ENCODE results near the gene CSRNP3.

The CSRNP3 gene

GRCh38 chr2:165594231-165594934 is 124.9 kb downstream of the CSRNP3 start:
- DNase-seq, result no peak

DNA sequence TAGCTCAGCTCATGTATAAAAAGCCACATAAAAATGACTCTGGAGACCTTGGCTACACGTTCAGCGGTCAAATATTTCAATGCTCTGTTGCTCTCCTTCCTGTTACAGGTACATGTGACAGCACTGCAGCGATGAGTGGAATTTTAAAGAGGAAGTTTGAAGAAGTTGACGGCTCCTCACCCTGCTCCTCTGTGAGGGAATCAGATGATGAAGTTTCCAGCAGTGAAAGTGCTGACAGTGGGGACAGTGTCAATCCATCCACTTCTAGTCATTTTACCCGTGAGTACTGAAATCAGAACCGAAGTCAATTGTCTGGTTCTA is 125.4 kb downstream of the CSRNP3 start:
- no peak for DNase-seq

- DNase-seq, result no peak
These were observed 127.3 kb downstream of the CSRNP3 start for GRCh38 chr2:165596788-165597187.

- DNase-seq, result no peak
These were observed 131.8 kb downstream of the CSRNP3 start for GRCh38 chr2:165601065-165601830.

DNA sequence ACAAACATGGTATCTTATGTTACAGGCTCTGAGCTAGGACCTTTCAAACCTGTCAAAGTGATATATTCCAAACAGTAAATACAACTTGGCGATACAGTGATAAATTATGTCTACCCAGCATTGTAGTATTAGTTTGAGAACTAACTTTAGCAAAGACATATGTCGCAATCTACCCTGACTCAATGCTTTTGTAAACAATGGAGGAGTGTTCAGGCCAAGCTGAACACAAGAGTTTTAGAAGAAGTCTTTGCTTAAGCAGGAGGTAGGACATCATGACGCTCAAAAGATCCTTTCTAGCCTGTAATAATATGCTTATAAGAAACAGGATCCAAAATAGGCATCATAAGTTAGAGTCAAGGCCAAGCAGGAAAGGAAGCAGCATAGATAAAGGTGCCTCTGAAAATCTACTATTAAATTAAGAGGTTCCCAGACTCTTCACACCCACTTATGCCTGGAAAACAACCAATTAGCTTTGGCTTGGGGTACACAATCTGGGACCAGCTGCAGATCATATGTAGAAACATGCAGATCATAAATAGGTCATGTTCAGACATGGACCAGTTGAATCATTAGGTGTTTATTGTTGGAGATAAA is 132.5 kb downstream of the CSRNP3 start:
- no peak for DNase-seq

- no peak for DNase-seq
These were observed 140.2 kb downstream of the CSRNP3 start for GRCh38 chr2:165609672-165610071.

- DNase-seq, result no peak
These were observed 141.1 kb downstream of the CSRNP3 start for GRCh38 chr2:165610591-165611029.

DNA sequence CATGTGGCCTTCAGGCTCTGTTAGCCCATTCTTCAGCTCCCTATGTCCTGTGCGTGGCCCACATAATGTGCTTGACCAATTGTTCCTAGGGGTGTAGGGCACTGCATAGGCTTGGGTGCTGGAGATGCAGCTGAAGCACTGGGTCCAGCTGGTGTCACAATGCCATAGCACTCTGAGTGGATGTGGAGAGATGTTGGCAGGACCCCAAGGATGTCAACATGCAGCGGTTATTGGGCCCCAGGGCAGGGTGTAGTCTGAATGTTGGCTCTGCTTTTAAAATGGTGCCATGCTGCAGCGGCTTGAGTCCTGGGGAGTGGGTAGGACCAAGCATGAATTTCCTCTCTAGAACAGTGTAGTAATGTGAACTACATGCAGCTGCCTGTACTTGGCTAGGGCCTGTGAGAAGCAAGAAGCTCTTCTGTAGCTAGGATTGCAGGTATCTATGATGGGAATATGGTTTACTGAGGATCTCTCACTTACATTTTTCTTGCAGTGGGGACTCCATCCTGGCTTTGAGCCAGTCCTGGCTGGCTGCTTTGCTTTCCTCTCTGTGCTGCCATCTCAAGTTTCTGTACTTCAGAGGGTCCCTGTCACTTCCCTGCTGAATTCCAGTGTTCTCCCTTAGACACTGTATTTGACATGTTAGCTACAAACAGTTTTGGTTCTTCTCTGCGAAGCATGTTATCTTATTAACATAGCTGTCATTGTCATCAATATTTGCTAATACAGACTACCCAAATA is 148.4 kb downstream of the CSRNP3 start:
- no peak for DNase-seq

GRCh38 chr2:165618806-165619205 is 149.3 kb downstream of the CSRNP3 start:
- no peak for DNase-seq

- DNase-seq, result no peak
These were observed 151.6 kb downstream of the CSRNP3 start for GRCh38 chr2:165621086-165621560.

GRCh38 chr2:165623161-165623560 is 153.7 kb downstream of the CSRNP3 start:
- DNase-seq, result no peak

- DNase-seq, result no peak
These were observed 154.4 kb downstream of the CSRNP3 start for GRCh38 chr2:165623783-165624469.

DNA sequence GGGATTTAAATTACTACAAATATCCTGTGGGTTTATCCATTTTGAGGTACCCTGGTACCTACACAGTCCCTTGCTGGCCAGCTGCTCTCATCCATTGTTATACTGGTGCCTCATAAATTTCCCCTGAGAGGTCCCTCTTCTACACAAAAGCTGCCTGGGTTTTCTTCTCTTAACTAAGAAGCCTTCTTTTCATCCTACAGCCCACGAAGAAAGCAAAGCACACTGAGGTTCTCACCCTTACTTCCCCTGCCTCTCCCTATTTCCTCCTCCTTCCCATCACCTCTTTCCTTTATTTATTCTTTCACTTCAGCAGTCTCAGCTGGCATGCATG is 154.9 kb downstream of the CSRNP3 start:
- DNase-seq, result no peak

GRCh38 chr2:165627470-165627869 is 158.0 kb downstream of the CSRNP3 start:
- no peak for DNase-seq

DNA sequence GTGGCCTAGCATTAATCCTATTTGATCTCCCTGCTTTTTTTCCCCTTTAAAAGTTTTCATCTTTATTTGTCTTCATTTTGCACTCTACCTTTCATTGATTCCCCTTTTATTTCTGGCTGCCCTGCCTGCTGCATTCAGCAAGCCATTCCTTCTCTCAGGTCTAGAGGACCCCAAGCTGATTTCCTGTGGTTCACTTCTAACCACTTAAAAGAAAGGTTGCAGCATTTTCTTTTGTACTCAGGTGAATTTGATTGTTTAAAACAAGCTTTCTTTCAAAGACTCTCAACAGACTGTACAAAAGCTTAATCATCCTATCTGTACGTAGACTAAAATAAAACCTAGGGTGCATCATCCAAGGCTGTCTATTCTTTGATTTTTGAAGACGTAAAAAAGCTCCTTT is 160.3 kb downstream of the CSRNP3 start:
- DNase-seq, result no peak

- DNase-seq, result no peak
These were observed 160.7 kb downstream of the CSRNP3 start for GRCh38 chr2:165630236-165630635.

DNA sequence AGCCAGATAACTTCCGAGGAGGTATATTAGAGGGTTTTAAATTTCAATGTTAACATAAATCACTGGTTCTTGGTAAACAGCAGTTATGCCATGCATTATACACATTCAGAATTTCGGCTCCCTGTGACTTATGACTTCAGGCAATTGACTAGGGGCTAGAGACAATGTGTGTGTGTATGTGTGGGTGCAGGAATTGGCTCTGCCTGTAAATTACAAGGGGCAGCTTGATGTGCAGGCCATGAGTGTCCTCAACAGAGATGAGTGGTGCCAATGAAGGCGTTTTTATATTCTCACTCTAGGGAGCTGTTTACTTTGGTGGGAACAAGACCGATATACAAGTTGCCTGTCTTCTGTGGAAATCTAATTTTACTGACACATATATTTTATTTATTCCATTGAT is 161.6 kb downstream of the CSRNP3 start:
- DNase-seq, result no peak

DNA sequence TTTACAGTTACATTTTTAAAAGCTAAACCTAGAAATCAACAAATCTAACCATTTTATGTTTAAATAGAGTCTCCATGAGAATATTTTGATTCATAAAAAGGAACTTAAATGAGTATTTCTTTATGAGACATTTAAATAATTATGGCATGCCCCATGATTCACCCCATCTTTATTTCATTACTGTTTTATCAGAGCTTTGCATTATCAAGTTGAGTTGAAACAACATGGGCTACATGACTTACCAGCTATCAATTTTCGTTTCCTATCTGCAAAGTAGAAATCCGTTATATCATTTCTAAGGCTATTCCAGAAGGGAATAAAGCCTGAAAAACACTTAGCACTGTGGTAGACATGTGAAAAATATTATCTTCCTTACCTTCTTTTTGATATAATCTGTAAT is 163.1 kb downstream of the CSRNP3 start:
- DNase-seq, result no peak

- no peak for DNase-seq
These were observed 163.9 kb downstream of the CSRNP3 start for GRCh38 chr2:165633431-165633830.

DNA sequence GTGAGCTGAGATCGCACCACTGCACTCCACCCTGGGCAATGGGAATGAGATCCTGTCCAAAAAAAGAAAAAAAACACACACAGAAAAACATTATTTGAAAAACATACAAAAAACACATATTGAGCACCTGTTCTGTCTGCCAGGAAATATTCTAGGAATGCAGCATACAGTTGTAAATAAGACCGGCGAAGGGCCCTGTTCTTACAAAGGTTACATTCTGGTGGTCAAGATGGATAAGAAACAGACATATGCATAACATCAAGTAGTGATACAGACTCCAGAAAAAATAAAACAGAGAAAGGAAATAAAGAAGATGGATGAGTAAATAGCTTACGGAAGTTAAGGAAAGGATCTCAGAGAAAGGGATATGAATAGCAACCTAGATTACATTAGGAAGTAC is 164.8 kb downstream of the CSRNP3 start:
- DNase-seq, result no peak

- no peak for DNase-seq
These were observed 165.4 kb downstream of the CSRNP3 start for GRCh38 chr2:165634855-165635254.

GRCh38 chr2:165635532-165635931 is 166.0 kb downstream of the CSRNP3 start:
- no peak for DNase-seq

DNA sequence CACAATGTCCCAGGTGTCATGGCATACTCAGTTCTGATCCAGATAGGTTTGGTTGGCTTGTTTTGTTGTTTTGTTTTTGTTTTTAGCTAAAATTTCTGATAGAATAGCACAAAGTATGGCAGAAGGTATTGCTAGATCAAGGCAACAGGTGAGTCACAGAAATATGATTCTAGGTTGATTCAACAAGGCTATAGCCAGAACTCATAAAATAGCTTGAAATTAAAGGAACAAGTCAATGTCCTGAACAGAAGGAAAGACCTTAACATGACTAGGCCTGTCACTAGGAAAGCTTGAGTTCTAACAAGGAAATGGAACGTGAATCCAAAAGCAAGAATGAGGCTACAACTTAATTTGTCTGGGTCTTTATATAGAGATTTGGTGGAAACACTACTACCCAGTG is 167.5 kb downstream of the CSRNP3 start:
- no peak for DNase-seq
